ENCODE measurements around the gene ABCD1. TPM values are rescaled to one million over a fixed set of nuclear protein-coding genes. Genes with fewer than 3 reads are reported as not detected.

ABCD1 gene
- total and polyA plus RNA-seq, 10 of the 15 experiments (the other 5 are each of a cell fraction or from before 2014, with no cell fraction given): 0.13 to 6.5 (median 1.4) TPM

DNA sequence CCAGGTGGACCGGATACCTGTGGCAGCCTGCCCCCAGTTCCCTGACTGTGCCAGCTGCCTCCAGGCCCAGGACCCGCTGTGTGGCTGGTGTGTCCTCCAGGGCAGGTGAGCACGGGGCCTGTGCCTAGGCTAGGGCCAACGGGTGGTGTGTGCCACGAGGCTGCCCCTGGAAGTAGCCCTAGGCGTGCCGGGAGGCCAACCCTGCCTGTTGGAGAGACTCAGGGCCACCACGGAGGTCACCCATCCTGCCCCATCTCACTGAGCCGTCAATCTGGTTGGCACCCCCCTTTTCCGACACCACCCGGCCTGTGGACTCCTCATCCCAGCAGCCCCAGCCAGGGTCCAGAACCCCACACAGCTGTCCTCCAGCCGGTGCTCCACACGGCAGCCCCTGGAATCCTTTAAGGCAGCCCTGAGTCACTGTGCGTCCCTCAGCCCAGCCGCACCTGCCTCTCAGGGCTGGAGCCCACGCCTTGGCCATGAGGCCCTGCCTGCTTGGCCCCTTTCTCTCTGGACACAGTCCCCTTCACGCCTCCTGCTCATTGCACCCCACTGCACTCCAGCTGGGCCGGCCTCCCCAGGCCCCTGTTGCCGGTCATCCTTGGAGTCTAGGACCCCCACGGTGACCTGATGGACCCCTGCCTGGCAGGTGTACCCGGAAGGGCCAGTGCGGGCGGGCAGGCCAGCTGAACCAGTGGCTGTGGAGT lies 44.7 kb downstream of the ABCD1 start (continued):
- TF ChIP-seq, protein P1, sequence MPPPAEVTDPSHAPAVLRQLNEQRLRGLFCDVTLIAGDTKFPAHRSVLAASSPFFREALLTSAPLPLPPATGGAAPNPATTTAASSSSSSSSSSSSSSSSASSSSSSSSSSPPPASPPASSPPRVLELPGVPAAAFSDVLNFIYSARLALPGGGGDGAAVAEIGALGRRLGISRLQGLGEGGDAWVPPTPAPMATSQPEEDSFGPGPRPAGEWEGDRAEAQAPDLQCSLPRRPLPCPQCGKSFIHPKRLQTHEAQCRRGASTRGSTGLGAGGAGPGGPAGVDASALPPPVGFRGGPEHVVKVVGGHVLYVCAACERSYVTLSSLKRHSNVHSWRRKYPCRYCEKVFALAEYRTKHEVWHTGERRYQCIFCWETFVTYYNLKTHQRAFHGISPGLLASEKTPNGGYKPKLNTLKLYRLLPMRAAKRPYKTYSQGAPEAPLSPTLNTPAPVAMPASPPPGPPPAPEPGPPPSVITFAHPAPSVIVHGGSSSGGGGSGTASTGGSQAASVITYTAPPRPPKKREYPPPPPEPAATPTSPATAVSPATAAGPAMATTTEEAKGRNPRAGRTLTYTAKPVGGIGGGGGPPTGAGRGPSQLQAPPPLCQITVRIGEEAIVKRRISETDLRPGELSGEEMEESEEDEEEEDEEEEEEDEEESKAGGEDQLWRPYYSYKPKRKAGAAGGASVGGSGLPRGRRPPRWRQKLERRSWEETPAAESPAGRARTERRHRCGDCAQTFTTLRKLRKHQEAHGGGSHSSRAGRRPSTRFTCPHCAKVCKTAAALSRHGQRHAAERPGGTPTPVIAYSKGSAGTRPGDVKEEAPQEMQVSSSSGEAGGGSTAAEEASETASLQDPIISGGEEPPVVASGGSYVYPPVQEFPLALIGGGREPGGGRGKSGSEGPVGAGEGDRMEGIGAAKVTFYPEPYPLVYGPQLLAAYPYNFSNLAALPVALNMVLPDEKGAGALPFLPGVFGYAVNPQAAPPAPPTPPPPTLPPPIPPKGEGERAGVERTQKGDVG (CRISPR knock-in tag; IDR thresholded peaks at IDR 0.05): no peak
- TF ChIP-seq PAX5 (IDR thresholded peaks at IDR 0.05; ENCODE audit: borderline replicate concordance, low read depth, low read length) (no peak), STAT3 (IDR thresholded peaks at IDR 0.05; ENCODE audit: low read depth, low read length) (no peak)

DNA sequence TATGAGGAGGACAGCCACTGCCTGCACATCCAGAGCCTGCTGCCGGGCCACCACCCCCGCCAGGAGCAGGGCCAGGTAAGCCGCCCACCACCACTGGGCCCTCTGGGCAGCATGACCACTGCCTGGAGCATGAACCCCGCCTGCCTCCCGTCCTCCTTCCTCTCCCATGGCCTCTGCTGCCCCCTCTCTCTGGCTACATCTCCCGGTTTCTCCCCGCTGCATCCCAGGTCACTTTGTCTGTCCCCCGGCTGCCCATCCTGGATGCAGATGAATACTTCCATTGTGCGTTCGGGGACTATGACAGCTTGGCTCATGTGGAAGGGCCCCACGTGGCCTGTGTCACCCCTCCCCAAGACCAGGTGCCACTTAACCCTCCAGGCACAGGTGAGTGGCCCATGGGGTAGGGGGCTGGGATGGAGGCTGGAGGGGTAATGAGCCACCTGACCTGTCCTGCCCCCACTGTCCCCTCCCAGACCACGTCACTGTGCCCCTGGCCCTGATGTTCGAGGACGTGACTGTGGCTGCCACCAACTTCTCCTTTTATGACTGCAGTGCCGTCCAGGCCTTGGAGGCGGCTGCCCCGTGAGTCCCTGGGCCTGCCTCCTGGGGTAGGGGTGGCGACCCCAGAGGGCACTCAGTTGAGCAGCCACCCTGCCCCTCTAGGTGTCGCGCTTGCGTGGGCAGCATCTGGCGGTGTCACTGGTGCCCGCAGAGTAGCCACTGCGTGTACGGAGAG lies 45.4 kb downstream of the ABCD1 start:
- DNase-seq (ENCODE audit: low read depth, low spot score) (no peak), FAIRE-seq (no peak), ATAC-seq (no peak)
- H3K4me1 ChIP-seq (ENCODE audit: control insufficient read depth, insufficient read depth, low read length): no peaks in the 10 kb centered on the region
- no peak overlapping the region for H3K4me3 ChIP-seq
- H3K9me3 ChIP-seq (replicated peaks; ENCODE audit: control insufficient read depth, insufficient read depth, low read length): no peaks in the 10 kb centered on the region; the same call in 2 of the 3 replicates
- RAD21 ChIA-PET (ENCODE audit: unreplicated experiment): no interaction called here
- POLR2A ChIA-PET: no interaction called here
- H3K36me3 ChIP-seq (ENCODE audit: control insufficient read depth in 2 of 2, insufficient read depth in 2 of 2, low read length in 1 of 2): no peaks in the 10 kb centered on the region
- no peak overlapping the region for H3K4me2 ChIP-seq (ENCODE audit: control insufficient read depth, insufficient read depth)
- no peaks in the 10 kb centered on the region for H4K20me1 ChIP-seq (ENCODE audit: control insufficient read depth, insufficient read depth)
- CTCF ChIA-PET: no interaction called here
- WGBS (ENCODE audit: insufficient coverage, insufficient replicate concordance, low lambda C conversion rate, missing lambda C conversion rate): 59% methylated on average over 23 of the region's 25 CpGs
- SMC1A ChIA-PET (ENCODE audit: uncharacterized antibody, unreplicated experiment): no interaction called here
- in situ Hi-C loops (cut with MboI): no loop called here
- H3K9ac ChIP-seq (ENCODE audit: control insufficient read depth, insufficient read depth, low read length): no peak overlapping the region
- no peak overlapping the region for H3K27ac ChIP-seq (ENCODE audit: control insufficient read depth, insufficient read depth)
- no peaks in the 10 kb centered on the region for H3K27me3 ChIP-seq (replicated peaks in 1 of 2; ENCODE audit: control insufficient read depth in 2 of 2, insufficient read depth in 2 of 2, low read length in 1 of 2)
- no peaks in the 10 kb centered on the region for H3K79me2 ChIP-seq (ENCODE audit: control insufficient read depth, insufficient read depth, low read length)
- intact Hi-C loops (cut with micrococcal nuclease; ENCODE audit: unreplicated experiment): no loop called here
- no peak overlapping the region for H2AFZ ChIP-seq (ENCODE audit: control insufficient read depth, low read depth, low read length)
- no TSS peak for BruUV-seq (replicated peaks)
- TF ChIP-seq SMAD5 (IDR thresholded peaks at IDR 0.05; ENCODE audit: low read depth): no peak
- no peak for TF ChIP-seq KAT2A (conservative IDR thresholded peaks at IDR 0.05; ENCODE audit: control insufficient read depth, low read depth, low read length)
- TF ChIP-seq EED (IDR thresholded peaks at IDR 0.05; ENCODE audit: low read depth): no peak
- no peak for TF ChIP-seq BACH1 (IDR thresholded peaks at IDR 0.05; ENCODE audit: borderline replicate concordance)
- TF ChIP-seq, protein P2, sequence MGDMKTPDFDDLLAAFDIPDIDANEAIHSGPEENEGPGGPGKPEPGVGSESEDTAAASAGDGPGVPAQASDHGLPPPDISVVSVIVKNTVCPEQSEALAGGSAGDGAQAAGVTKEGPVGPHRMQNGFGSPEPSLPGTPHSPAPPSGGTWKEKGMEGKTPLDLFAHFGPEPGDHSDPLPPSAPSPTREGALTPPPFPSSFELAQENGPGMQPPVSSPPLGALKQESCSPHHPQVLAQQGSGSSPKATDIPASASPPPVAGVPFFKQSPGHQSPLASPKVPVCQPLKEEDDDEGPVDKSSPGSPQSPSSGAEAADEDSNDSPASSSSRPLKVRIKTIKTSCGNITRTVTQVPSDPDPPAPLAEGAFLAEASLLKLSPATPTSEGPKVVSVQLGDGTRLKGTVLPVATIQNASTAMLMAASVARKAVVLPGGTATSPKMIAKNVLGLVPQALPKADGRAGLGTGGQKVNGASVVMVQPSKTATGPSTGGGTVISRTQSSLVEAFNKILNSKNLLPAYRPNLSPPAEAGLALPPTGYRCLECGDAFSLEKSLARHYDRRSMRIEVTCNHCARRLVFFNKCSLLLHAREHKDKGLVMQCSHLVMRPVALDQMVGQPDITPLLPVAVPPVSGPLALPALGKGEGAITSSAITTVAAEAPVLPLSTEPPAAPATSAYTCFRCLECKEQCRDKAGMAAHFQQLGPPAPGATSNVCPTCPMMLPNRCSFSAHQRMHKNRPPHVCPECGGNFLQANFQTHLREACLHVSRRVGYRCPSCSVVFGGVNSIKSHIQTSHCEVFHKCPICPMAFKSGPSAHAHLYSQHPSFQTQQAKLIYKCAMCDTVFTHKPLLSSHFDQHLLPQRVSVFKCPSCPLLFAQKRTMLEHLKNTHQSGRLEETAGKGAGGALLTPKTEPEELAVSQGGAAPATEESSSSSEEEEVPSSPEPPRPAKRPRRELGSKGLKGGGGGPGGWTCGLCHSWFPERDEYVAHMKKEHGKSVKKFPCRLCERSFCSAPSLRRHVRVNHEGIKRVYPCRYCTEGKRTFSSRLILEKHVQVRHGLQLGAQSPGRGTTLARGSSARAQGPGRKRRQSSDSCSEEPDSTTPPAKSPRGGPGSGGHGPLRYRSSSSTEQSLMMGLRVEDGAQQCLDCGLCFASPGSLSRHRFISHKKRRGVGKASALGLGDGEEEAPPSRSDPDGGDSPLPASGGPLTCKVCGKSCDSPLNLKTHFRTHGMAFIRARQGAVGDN (IDR thresholded peaks at IDR 0.05): no peak
- TF ChIP-seq RBBP5 (conservative IDR thresholded peaks at IDR 0.05): no peak
- no peak for TF ChIP-seq WRNIP1 (IDR thresholded peaks at IDR 0.05; ENCODE audit: borderline replicate concordance, low read depth, low read length)
- no peak for TF ChIP-seq MYB (IDR thresholded peaks at IDR 0.05; ENCODE audit: borderline replicate concordance, low read depth, low read length)
- TF ChIP-seq LARP7 (IDR thresholded peaks at IDR 0.05): no peak
- TF ChIP-seq, protein P3, sequence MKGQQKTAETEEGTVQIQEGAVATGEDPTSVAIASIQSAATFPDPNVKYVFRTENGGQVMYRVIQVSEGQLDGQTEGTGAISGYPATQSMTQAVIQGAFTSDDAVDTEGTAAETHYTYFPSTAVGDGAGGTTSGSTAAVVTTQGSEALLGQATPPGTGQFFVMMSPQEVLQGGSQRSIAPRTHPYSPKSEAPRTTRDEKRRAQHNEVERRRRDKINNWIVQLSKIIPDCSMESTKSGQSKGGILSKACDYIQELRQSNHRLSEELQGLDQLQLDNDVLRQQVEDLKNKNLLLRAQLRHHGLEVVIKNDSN (IDR thresholded peaks at IDR 0.05; ENCODE audit: borderline replicate concordance, extremely low read length, insufficient read depth, low read depth, low read length): no peak
- TF ChIP-seq NFYB (IDR thresholded peaks at IDR 0.05; ENCODE audit: insufficient read depth, low read depth, low read length): no peak
